ENCODE results near the gene RNF213.

RNF213 gene

DNA sequence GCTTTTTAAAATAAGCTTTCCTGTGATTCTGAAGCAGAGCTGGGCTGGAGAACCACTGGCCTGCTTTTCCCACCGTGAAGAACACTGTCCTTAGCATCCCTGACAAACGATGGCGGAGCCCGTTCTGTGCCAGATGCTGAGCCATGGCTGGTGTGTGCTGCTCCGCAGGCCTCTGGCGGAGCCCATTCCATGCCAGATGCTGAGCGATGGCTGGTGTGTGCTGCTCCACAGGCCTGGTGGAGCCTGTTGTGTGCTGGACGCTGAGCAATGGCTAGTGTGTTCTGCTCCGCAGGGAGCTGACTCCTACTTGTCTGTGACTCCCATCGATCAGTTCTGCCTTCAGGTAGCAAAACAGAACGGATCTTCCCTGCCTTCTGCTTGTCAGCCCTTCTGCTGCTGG, 158.6 kb downstream of the RNF213 start (continued):
- TF ChIP-seq, protein P1, sequence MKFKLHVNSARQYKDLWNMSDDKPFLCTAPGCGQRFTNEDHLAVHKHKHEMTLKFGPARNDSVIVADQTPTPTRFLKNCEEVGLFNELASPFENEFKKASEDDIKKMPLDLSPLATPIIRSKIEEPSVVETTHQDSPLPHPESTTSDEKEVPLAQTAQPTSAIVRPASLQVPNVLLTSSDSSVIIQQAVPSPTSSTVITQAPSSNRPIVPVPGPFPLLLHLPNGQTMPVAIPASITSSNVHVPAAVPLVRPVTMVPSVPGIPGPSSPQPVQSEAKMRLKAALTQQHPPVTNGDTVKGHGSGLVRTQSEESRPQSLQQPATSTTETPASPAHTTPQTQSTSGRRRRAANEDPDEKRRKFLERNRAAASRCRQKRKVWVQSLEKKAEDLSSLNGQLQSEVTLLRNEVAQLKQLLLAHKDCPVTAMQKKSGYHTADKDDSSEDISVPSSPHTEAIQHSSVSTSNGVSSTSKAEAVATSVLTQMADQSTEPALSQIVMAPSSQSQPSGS (tag by site-specific recombination; IDR thresholded peaks at IDR 0.05; ENCODE audit: low read depth): no peak
- TF ChIP-seq ZNF600 (tag by site-specific recombination; IDR thresholded peaks at IDR 0.05) (peak; percentile 74; the same call in 1 of the 2 replicates), ZNF157 (tag by site-specific recombination; IDR thresholded peaks at IDR 0.05) (no peak), ZBTB17 (tag by site-specific recombination; IDR thresholded peaks at IDR 0.05) (peak; percentile 45), ZNF23 (tag by site-specific recombination; IDR thresholded peaks at IDR 0.05; ENCODE audit: borderline replicate concordance) (no peak)

- TF ChIP-seq, protein P2, sequence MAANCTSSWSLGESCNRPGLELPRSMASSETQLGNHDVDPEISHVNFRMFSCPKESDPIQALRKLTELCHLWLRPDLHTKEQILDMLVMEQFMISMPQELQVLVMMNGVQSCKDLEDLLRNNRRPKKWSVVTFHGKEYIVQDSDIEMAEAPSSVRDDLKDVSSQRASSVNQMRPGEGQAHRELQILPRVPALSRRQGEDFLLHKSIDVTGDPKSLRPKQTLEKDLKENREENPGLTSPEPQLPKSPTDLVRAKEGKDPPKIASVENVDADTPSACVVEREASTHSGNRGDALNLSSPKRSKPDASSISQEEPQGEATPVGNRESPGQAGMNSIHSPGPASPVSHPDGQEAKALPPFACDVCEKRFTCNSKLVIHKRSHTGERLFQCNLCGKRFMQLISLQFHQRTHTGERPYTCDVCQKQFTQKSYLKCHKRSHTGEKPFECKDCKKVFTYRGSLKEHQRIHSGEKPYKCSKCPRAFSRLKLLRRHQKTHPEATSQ (tag by site-specific recombination; IDR thresholded peaks at IDR 0.05): no peak
- TF ChIP-seq ZNF214 (tag by site-specific recombination; IDR thresholded peaks at IDR 0.05; ENCODE audit: borderline replicate concordance): no peak
- no peak for TF ChIP-seq SCRT1 (tag by site-specific recombination; IDR thresholded peaks at IDR 0.05; ENCODE audit: borderline replicate concordance)
- no peak for TF ChIP-seq PBX3 (CRISPR knock-in tag; IDR thresholded peaks at IDR 0.05)
- no peak for TF ChIP-seq ZFP3 (tag by site-specific recombination; IDR thresholded peaks at IDR 0.05; ENCODE audit: low read depth)
- TF ChIP-seq ZNF175 (tag by site-specific recombination; IDR thresholded peaks at IDR 0.05): no peak
- TF ChIP-seq ZBTB8A (tag by site-specific recombination; IDR thresholded peaks at IDR 0.05): no peak
- no peak for TF ChIP-seq ZNF76 (tag by site-specific recombination; IDR thresholded peaks at IDR 0.05; ENCODE audit: borderline replicate concordance, low read depth)
- no peak for TF ChIP-seq KLF8 (tag by site-specific recombination; IDR thresholded peaks at IDR 0.05)
- TF ChIP-seq, protein P3, sequence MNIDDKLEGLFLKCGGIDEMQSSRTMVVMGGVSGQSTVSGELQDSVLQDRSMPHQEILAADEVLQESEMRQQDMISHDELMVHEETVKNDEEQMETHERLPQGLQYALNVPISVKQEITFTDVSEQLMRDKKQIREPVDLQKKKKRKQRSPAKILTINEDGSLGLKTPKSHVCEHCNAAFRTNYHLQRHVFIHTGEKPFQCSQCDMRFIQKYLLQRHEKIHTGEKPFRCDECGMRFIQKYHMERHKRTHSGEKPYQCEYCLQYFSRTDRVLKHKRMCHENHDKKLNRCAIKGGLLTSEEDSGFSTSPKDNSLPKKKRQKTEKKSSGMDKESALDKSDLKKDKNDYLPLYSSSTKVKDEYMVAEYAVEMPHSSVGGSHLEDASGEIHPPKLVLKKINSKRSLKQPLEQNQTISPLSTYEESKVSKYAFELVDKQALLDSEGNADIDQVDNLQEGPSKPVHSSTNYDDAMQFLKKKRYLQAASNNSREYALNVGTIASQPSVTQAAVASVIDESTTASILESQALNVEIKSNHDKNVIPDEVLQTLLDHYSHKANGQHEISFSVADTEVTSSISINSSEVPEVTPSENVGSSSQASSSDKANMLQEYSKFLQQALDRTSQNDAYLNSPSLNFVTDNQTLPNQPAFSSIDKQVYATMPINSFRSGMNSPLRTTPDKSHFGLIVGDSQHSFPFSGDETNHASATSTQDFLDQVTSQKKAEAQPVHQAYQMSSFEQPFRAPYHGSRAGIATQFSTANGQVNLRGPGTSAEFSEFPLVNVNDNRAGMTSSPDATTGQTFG (tag by site-specific recombination; IDR thresholded peaks at IDR 0.05; ENCODE audit: borderline replicate concordance): no peak
- TF ChIP-seq KLF1 (tag by site-specific recombination; IDR thresholded peaks at IDR 0.05): no peak
- no peak for TF ChIP-seq ZNF488 (tag by site-specific recombination; IDR thresholded peaks at IDR 0.05)
- TF ChIP-seq ZNF366 (tag by site-specific recombination; conservative IDR thresholded peaks at IDR 0.05): no peak
- ChIA-PET CTCF (no interaction called here), POLR2A (no interaction called here)
- peaks cover 6 to 30% of the 10 kb centered on the region in 2 experiments; a peak in 2 of 3 replicates for H3K36me3 ChIP-seq (ENCODE audit: control insufficient read depth in 2 of 2, insufficient read depth in 1 of 2, low read length in 2 of 2)
- H3K9me3 ChIP-seq (ENCODE audit: control insufficient read depth, insufficient read depth, low read depth, low read length): no peaks in the 10 kb centered on the region
- H3K27ac ChIP-seq (ENCODE audit: extremely low read depth, low read depth, low read length): no peak overlapping the region
- no peak overlapping the region for H3K4me3 ChIP-seq (ENCODE audit: low read depth, low read length)
- H3K4me1 ChIP-seq (ENCODE audit: control insufficient read depth, insufficient read depth, low read length): no peaks in the 10 kb centered on the region
Observed at GRCh38 chr17:80421381-80422090, 160.9 kb downstream of the RNF213 start.

All from HEK293 (cell line).